Activated CD8-positive, alpha-beta memory T cell treated with anti-CD3 and anti-CD28 coated beads, Interleukin-2, amount 50 U/mL, for 1 hour (primary cell): Measurements from ENCODE around the gene RYR2.
"Not testable (repeated sequence)": the region's sequence is repeated elsewhere in the genome, so short reads cannot be mapped to it uniquely, and the experiment has no call there.

Experiments used
- DNase-seq: peaks from one replicate; pipeline ENCODE4 v3.0.0-alpha.2; 2020; ENCODE audit errors: extremely low read depth

The RYR2 gene

GRCh38 chr1:237141502-237141901, 99.5 kb downstream of the RYR2 start:
- no peak for DNase-seq

GRCh38 chr1:237145379-237146135, 103.6 kb downstream of the RYR2 start:
- no peak for DNase-seq

DNA sequence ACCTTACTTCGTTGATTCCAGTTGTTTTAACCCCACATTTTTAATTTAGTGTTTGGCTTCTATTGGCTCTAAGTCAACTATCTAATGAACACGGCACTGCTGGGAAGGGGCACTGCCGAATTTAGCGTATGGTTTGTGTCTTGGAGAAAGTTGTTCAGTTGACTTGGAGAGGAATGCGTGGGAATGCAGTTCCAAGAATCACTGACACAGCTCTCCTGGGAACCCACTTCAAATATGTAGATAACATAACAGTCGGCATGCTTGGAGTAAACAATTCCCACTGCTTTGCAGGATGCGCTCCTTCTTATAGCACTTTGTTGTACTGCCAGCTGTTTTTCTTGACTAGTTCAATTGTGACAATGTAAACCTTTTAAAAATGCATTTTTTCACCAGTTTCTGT, 104.3 kb downstream of the RYR2 start:
- no peak for DNase-seq

GRCh38 chr1:237149857-237150256, 107.9 kb downstream of the RYR2 start:
- no peak for DNase-seq

GRCh38 chr1:237151979-237152378, 110.0 kb downstream of the RYR2 start:
- not testable (repeated sequence) for DNase-seq

GRCh38 chr1:237152506-237153335, 110.7 kb downstream of the RYR2 start:
- no peak for DNase-seq

DNA sequence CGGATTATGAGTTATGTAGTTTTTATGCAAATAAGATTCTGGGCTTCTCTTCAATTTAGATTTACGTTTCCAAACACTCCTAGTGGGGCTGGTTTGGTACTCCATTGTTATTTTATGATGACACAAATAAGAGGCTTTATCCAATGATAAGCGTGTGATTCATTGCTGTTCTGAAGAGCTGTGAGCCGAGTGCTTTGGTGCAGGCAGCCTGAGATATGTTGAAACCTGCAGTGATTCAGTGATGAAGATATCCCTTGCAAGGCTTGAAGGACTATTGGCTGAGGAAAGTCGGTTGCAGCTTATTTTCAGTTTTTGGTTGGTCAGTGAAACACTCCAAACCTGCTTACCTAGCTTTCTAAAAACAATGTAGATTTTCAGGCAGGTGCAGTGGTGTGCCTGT, 112.2 kb downstream of the RYR2 start:
- DNase-seq = no peak

DNA sequence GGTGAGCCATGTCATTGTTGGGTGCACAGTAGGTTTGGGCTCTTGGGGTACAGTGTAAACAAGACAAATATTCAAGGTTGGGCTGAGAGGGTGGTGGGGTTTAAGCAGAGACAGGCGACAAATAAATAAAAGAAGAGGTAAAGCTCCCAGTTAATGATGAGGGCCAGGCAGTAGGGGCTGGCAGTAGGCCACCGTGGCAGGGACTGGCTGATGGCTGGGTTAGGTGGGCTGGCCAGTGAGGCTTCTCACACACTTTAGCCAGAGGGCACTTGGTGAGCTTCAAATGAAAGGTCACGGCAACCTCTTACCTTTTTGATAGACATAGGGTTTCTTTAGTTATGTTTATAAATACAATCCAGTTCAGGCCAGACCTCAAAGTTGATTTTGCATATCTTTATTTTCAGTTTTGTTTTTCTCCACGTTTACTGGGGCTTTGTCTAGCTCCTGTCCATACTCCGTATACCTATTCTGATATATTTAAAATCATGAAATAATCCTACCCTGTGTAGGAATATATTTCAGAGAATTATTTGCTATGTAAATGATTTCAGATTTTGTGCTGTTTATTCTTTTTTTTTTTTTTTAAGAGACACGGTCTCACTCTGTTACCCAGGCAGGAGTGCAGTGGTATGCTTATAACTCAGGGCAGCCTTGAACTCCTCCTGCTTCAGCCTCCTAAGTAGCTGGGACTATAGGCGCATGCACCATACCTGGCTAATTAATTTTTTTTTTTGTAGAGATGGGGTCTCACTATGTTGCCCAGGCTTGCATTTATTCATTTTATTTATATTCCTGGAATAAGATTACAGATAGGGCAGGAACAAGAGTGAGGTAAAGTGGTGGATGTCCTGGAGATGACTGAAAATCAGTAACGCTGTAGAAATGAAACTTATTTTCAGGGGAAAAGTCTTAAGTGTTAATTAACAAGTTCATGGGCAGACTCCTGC, 122.7 kb downstream of the RYR2 start:
- no peak for DNase-seq

GRCh38 chr1:237166086-237166485, 124.1 kb downstream of the RYR2 start:
- DNase-seq = no peak

GRCh38 chr1:237166593-237167101, 124.7 kb downstream of the RYR2 start:
- no peak for DNase-seq

DNA sequence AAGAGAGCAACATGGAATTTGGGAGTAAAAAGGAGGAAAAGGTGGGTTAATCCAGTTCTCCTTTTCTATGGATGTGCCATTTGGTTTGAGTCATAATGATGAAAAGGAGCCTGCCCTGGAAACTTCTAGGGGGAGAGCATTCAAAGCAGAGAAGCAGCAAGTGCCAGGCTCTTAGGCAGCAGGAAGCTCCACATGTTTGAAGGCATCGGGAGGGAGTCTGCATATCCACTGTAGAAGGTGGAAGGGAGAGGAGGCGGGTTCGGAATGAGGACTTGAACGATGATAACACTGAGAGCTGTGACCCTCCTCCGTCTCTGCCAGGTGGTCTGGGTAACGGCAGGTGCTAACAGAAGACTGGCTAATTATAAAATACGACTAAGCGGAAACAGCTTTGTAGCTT, 128.2 kb downstream of the RYR2 start:
- no peak for DNase-seq

DNA sequence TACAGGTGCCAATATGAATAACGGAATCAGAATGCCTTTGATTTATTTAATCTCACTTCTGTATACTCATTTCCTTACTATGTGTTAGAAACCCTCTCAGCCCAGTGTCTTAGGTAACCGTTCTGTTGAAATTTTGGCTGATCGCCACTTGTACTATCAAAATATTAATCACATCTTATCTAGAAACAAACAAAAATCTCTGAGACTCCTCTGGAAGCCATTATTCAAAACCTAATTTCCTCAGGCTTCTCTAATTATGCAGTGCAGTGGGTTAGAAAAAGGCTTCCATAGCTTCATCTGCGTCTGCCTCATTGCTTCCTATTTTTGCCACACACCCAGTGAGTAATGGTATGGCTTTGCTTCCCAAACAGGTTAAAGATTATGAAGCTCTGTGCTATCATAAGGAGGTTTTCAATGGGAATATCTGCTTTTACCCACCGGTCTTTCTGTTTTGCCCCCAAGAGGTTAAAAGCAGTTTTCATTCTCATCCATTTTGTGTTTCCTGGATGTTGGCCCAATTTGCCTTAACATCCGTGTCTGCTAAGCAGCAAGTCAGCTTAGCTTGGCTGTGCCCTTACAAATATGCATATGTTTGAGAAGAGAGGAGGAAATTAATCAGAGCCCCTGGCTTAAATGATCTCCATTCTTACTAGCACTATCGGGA, 129.6 kb downstream of the RYR2 start:
- no peak for DNase-seq

DNA sequence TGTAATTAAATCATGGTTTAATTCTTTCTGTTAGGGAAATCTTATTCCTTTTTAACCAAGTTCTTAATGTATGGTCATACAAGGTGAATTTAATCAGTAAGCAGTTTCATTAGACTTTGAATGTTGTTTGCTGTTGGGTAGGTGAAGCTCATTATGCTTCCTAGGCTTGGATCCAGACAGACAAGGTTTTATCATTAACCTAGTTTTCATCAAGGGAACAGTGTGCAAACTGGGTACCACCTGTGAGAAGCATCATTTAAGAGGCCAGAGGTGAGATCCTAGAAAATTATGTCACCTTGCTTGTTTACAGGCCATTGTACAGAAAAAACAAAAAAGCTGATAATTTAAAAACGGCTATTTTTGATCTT, 130.1 kb downstream of the RYR2 start:
- DNase-seq = no peak

DNA sequence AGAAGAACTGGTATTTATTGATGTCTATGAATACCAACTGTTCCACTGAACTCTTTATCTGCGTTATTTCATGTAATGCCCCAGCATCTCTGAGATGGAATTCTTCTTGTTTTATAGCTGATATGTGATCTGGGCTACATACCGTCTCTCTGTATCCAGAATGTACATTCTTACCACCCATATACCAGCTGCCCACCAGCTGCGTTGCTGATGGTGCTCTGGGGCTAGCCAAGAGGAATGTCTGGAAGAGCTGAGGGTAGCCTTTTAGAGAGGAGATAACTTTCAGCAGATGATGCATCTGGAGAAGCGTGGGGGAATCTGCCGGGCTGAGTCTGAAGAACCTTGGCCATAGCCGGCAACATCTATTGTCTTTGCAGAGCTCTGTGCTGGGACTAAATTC, 137.5 kb downstream of the RYR2 start:
- DNase-seq = no peak

GRCh38 chr1:237180256-237180655, 138.3 kb downstream of the RYR2 start:
- DNase-seq = no peak

DNA sequence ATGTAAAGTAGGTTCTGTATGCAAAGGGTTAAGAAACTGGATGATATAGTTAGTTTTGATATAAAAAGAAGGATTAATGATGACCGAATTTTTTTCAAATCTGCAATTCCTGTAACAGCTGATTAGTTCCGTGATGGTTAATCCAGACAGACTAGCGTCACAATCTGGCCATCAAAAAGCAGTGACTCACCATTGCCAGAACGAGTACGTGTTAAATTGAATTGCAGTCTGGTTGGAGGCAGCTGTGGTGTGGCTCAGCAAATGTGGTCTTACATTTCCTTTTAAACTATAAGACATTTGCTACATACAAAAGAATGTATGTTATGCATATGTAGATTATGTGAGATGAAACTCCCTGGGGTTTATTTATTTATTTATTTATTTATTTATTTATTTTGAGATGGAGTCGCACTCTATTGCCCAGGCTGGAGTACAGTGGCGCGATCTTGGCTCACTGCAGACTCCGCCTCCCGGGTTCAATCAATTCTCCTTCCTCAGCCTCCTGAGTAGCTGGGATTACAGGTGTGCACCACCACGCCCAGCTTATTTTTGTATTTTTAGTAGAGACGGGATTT, 139.8 kb downstream of the RYR2 start:
- no peak for DNase-seq

DNA sequence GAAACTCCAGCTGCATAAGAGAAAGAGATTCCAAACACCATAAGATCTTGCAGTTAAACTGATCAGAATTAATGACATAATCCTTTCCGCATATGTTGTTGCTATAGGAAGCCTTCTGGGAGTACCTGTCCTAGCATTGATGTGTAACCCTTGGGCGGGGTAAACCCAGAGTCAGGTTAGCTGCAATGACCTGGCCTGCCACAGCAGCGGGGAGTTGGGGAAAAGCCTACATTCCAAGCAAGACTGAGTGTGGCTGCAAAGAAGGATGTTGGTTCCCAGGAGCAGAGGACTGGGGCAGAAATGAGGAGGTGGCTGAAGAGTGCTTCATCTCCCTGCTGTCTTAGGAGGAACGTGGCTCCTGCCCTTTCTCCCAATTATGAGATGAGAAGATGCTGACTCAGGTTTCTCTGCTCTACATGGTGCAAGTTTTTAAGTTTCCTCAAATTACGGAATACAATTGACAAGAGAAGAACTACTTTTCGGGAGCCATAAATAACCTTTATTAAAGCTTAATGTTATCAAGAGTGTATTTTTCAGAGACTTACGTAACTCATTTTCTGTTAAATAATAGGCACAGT, 142.1 kb downstream of the RYR2 start:
- DNase-seq = no peak

- DNase-seq = no peak
These were observed 144.7 kb downstream of the RYR2 start for GRCh38 chr1:237186675-237187074.

DNA sequence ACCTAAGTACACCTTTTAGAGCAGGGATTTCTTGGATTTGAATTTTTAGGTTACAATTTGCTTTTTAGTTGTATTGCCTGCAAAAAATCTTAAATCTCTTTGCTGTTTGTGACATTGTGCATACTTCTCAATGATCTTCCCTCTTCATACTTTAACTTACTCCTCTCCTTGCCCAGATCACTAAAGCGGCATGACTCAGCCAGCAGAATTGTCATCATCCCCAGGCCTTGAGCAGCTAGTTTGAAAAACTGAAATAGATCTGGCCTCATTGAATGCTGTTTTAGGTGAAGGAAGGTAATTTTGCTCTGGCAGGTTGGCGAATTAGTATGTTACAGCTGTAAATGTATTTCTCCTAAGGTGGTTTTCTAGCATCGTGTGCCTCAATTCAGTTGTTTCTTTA, 145.9 kb downstream of the RYR2 start:
- no peak for DNase-seq

DNA sequence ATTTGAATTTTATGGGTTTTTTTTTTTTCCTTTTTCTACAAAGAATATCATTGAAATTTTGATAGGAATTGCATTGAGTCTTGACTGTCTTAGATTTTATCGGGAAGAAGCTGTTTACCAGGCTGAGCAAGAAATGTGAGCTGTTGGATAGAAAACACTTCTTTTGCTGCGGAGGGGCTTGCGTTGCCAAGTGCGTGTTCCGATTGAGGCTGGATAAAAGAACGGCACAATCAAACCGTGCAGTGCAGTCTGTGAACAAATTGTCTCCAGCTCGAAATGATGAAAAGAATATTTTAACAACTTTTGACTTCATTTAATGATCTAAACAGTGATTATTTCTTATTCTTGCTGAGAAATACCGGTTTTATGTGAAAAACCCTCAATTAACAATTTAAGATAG, 149.4 kb downstream of the RYR2 start:
- no peak for DNase-seq
